ENCODE data around the gene MROH8.

The MROH8 gene

DNA sequence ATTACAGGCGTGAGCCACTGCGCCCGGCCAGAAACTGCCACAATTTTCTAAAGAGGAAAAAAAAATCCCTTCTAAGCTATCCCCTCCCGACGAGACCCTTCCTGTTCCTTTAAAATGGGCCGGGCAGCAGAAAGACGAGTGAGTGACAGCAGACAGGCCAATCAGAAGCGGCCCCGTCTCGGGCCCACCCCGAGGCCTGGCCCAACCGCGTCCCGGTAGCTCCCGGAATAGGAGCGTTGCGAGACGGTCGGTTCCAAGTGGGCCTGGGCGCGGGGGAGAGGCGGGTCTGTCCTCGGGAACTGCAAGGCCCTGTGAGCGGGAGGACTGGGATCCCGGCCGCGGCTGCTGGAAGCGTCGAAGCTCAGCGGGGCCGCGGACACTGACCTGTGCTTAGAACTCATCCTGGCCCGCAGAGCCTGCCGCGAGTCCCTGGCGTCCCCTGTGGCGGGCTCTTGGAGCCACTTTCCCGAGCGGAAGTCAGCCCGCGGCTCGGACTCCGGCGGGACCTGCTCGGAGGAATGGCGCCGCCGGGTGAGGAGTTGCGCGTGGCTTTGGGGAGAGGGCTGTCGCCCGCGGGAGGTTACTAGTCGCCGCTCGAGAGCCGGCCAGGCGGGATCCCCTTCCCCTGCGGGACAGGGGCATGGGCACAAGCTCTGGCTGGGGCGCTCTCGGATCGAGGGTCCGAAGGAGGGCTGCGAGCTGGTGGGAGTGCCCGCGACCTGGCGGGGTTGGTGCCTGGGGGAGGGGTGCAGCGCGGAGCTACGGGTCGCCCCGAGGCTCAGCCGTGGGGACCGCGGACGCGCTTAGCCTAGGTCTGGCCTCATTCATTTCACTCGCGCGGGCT lies at the start of gene MROH8, which contains the start of gene RPN2:
TSS of gene MROH8 (minus strand) at position 710 of the 844 bp plus-strand sequence.
TSS of gene RPN2 (plus strand) at position 492 of the 844 bp plus-strand sequence. CDS start at position 519, 27 bp downstream.
- DNase-seq = peak; percentile 92

DNA sequence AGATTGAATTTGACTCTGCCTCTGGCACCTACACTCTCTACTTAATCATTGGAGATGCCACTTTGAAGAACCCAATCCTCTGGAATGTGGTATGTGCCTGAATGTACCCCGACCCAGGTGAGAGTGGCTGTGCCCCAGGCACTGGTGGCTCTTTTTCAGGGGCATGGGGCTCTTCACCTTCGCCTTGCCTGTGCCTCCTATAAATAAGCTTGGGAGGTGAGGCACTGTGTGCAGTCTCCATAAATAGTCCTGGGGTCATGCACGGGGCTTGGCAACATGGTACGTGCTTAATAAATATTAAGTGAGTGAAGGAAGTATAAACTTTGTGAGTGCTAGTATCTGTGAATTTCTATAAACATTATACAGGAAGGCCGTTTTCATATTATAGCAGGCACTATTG lies 49.3 kb upstream of the MROH8 start:
- no peak for DNase-seq

DNA sequence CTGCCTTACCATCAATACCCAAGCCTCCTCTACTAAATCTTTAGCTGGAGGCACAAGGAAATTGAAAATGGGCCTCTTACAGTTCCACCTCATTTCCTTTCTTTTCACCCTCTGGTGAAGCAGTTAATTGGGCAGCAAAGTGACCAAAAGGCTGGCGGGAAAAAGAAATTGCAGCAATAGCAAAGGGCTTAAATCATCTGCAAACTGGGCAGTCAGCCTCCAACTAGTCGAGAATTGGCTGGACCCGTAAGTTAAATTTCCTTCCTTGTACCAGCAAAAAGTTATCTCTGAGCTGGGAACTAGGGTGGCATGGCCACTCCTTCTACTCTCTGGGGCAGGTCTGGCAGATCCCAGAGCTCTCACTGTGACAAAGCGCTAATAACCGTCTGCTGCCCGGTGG lies 48.7 kb upstream of the MROH8 start:
- DNase-seq = no peak

DNA sequence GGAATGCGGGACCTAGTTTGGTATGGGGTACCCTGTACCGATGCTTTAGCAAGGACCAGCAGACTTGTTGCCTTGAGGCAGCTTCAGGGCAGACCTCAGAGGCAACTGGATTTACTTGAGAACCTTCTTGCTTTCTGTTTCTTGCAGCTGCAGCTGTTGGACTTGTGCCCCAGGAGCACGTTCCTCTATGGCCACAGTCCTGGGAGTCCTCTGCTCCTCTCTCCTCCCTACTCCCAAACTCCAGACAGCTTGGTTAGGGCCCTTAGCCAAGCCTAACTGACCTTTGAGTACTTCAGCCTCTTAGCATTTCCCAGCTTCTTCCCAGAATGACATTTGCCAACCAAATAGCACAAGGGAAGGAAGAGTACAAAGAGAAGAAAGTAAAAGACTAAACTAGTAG lies 47.5 kb upstream of the MROH8 start:
- no peak for DNase-seq

DNA sequence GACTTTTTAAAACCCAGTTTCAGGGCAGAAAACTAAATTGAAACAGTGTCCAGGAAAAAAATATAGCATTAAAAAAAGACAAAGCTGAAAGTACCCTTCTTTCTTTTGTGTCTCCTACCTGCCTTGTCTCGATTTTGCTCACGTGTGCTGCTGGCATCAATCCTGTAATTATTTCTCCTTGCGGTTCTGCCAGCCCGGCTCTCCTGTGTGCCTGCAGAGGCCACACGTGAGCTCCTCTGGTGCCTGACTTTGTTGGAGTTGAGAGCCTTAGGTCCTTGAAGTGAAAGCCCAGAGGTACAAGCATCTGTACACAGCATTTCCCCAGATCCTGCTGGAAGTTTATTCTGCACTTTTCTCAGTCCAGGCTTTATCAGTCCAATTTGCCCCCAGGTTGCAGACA lies 45.8 kb upstream of the MROH8 start:
- no peak for DNase-seq

DNA sequence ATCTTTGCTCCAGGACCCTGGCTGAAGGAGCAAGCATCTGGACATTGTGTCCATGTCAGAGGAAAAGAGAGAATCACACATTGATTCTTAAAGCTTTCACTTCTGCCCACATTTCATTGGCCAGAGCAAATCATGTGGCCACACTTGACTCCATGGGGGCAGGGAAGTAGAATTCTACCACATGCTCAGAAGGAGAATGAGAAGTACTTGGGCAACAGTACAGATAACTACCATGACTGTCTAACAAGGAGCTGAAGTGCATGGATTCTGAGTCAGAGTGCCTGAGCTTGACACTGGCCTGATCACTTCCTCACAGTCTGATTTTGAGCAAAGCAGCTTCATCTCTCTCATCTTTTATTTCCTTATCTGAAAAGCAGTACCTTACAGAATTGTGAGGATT lies 43.7 kb upstream of the MROH8 start:
- no peak for DNase-seq

DNA sequence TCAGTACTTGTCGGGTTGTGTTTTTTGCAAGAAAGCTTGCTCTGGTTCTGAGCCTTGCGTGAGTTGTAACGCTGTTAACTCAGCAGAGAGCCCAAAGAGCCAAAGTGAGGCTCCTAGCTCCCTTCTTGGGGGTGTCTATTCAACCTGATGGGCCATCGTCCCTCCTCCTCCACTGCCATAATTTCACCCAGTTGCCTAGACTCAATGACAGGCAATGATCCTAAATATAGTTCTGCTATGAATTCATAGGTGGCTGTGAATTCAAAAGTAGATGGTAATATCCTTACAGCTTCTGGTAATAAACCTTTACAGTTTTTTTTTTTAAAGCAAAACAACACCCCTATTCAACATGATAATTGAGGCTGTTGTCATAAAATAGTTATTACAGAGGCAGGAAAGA lies 42.7 kb upstream of the MROH8 start:
- DNase-seq = no peak

DNA sequence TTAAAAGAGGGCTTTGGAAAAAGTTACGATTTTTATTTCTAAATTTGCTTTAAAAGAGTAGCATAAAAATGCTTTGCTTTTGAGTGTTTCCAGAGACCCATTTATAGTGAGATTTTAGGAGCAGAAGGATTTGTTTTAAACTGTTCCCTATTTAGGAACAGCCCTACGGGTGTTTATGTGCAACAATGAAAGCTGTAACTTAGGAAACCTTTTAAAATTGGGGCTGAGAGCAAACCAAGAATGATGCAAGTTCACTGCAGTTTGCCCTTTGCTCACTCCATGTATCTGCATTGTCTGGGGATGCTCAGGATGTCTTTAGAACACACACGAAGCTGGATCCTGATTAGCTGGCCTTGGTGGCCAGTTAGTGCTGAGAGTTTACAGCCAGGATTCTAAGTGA lies 41.4 kb upstream of the MROH8 start:
- no peak for DNase-seq

DNA sequence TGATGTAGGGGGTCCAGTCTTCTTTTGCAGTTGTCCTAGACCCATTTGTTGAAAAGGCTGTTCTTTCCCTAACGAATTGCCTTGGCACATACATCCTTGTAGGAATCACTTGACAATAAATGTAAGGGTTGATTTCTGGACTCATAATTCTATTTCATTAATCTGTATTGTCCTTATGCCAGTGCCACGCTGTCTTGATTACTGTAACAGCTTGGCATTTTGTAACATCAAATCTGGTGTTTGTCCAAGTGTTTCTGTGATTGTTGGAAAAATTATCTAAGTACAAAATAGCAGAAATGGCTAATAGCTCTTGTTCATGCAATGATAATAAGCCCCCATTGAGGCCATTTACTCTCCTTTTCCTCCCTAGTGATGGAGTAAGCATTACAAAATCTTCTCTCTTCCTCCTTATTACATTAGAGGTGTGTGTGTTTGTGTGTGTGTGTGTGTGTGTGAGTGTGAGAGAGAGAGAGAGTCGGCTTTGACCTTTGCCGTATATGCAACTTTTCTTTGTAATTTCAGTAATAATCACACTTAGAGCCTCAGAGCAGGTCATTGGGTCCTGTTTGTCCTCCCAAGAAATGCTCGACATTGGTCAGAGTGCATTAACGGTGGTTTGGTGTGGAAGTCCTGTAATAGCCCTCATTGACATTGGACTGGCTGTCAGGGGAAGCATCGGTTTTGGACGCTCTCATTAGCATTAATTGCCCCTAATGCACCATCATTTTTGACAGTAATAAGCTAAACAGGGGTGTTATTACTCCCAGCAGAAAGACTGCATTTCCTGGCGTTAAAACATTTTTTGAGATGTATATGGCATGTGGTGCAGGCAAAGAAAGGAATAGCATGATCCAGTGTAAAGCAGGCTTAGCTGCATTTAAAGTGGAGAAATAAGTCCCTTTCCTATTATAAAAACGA lies 40.7 kb upstream of the MROH8 start:
- DNase-seq = no peak

DNA sequence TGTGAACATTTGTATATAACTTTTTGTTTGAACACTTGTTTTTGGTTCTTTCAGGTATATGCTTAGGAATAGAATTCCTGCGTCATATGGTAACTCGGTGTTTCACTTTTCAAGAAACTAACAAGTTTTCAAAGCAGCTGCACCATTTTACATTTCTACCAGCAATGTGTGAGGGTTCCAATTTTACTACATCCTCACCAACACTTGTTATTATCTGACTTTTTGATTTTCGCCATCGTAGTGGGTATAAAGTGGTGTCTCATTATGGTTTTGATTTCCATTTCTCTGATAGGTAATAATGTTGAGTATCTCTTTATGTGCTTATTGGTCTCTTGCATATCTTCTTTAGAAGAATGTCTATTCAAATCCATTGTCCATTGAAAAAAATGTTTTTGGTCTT lies 39.6 kb upstream of the MROH8 start:
- DNase-seq = no peak

DNA sequence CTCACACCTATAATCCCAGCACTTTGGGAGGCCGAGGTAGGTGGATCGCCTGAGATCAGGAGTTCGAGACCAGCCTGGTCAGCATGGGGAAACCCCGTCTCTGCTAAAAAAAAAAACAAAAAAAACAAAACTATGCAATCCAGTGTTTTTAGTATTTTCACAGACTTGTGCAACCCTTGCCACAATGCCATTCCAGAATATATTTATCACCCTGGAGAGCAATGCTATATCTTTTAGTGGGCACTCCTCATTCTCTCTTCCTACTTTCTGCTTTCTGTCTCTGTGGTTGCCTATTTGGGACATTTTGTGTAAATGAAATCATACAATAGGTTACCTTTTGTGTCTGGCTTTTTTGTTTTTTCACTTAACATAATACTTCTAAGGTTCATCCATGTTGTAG lies 39.1 kb upstream of the MROH8 start:
- DNase-seq = no peak

DNA sequence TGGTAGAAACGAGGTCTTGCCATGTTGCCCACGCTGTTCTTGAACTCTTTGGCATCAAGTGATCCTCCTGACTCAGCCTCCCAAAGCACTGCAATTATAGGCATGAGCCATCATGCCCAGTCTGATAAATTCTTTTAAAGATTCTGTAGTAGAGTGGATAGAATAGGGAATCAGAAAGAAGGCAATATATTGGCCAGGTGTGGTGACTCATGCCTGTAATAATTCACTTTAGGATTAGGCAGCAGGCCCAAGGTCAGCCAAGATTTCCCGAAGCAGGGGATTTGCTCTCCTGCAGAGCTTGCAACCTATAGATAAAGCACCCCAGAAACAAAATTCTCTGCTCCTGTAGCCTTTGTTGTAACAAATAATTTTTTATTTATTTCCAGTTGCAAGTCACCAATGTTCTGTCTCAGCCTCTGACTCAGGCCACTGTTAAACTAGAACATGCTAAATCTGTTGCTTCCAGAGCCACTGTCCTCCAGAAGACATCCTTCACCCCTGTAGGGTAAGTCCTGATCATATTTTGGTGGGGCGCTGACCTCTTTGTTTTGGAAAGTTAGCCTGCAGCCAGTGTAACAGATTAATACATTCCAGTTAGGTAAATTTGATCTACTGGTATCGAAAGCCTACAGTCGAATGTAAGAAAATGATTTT lies 30.4 kb upstream of the MROH8 start:
- no peak for DNase-seq

DNA sequence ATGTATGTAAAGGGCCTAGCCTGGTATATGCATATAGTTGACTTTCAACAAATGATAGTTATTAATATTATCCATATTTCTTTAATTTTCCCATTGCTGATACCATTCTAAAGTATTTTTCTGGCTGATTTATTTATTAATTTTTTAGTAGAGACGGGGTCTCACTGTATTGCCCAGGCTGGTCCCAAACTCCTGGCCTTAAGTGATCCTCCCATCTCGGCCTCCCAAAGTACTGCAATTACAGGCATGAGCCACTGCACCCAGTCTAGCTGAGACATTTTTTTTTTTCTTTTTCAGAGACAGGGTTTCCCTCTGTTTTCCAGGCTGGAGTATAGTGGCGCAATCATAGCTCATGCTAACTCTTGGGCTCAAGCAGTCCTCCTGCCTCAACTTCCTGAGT lies 29.8 kb upstream of the MROH8 start:
- DNase-seq = no peak

DNA sequence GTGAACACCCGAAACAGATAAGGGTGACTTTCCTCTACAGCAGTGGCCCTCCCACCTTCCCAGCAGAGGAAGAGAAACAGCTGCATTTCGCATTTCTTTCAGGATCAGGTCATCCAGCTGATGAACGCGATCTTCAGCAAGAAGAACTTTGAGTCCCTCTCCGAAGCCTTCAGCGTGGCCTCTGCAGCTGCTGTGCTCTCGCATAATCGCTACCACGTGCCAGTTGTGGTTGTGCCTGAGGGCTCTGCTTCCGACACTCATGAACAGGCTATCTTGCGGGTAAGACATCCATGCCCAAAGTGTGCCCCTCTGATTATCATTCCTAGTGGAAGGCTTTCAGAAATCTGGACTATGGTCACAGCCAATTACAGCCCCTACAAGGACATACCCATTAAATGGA lies 27.8 kb upstream of the MROH8 start:
- DNase-seq = no peak

DNA sequence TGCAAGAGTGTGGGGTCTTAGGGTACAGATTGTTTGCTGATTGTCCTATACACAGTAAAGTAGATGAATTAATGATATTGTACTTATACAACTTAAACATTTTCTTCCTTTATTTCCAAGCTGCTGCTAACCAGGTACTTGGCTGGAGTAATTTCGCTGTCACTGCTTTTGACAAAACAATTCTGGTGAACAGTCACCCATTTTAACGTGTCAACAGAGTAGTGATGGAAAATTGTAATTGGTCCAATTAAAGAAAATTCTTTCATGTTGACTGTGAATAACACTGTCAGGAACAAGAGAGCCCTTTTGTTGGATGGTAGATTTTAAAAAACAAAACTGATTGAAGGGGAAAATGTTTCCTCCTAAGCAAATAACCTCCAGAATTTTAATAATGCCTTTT lies 26.4 kb upstream of the MROH8 start:
- DNase-seq = no peak

DNA sequence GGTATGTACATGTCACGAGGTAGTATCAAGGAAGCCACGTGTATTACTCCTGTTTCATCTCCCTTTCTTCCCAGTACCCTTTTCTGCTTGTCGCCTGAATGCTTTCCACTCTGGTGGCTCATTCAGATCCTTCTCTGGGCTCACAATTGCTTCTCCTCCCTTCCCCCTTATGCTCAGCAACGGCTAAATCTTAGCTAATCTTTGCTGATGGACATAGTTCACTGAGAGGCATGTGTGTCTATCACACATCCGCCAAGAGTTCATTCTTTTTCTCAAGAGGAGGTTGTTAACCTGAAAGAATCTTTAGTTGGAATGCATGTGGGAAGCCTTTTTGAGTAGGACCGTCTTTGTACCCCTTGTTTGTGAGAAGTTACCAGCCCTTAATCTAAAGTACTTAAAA lies 25.8 kb upstream of the MROH8 start:
- DNase-seq = no peak

DNA sequence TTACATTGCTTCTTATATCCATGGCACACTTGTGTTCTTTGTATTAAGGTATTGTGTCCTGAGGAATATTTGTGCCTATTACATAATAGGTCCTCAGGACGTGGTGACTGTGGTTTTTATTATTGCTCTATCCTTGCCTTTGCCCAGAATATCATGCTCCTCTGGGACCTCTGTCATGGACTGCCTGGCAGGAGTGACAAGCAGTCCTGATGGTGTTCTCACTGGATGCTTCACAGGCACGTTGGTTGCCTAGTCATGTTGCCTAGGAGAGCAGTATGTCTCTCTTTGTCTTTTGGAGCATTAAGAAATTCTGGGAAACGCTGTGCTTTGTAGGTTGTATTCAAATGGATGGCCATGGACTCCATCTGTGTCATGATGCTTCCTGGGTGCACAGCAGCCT lies 24.7 kb upstream of the MROH8 start:
- no peak for DNase-seq

DNA sequence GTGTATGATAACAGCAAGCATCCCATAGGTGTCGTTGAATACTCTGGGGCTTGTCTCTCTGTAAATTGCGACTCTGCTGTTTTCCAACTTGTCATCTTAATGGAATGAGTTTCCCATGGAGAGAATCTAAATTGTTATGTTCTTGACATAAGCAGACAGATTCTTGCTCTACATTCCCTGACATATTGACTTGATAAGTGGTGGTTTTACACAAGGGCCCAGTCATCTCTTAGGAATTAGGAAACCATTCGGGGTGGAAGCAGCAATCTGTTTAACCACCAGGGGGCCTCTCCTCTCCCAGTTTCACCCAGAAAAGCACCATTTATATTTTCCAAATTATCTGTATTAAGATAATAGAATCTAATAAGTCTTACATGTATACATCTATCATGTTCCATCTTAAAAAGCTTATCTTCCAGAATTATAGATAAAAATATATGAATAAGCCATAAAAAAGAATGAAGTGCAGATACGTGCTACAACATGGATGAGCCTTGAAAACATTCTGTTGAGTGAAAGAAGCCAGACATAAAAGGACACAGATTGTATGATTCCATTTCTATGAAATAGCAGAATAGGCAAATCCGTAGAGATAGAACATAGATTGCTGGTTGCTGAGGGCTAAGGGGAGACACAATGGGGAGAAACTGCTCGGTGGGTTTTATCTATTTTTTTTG lies 23.1 kb upstream of the MROH8 start:
- peak; percentile 23 for DNase-seq

DNA sequence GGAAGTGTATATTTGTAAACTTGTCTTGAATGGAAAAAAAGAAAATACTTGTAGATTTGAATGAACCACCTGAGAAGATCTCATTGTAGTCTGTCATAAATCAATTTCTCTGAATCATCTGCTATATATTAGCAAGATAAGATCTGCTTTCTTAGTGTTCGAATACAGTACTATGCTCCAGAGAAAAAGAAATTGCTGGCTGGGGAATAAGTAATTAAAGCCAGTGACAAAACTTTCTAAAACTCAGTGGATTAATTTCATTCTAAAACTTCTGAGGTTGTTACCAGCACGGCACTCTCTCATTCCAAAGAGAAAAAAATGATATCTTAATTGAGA lies 22.4 kb upstream of the MROH8 start:
- DNase-seq = no peak

DNA sequence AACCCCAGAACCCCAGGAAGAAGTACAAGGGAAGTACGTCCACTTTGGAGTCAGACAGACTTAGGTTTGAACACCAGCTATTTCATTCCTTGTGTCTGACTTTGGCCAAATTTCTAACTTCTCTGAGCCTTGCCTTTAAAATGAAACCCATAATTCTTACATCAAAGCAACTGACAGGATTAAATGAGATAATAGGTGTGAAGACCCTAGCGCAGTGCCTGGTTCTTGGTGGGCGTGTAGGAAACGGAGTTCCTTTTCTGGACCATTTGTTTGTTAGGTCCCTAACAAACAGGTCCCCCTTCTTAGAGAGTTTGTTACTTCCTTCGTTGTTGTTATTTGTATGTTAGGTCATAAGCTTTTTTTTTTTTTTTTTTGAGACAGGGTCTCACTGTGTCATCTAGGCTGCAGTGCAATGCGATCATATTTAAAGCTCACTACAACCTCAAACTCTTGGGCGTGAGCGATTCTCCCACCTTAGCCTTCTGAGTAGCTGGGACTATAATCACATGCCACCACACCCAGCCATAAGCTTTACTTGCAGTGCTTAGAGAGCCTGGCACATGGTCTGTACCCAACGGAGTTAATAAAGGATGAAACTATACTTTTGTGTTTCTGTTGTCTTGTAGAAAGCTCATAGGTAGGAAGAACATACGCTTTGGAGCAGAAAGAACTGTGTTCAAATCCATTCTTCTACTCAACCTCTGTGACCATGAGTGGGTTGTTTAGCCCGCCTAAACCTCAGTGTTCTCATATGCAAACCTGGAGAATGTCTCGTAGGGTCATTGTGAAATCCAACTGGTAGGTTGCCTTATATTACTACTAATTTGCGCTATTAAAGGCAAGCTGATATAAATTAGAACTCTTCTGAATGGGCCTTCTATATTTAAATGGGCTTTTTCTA lies 21.8 kb upstream of the MROH8 start:
- DNase-seq = no peak

DNA sequence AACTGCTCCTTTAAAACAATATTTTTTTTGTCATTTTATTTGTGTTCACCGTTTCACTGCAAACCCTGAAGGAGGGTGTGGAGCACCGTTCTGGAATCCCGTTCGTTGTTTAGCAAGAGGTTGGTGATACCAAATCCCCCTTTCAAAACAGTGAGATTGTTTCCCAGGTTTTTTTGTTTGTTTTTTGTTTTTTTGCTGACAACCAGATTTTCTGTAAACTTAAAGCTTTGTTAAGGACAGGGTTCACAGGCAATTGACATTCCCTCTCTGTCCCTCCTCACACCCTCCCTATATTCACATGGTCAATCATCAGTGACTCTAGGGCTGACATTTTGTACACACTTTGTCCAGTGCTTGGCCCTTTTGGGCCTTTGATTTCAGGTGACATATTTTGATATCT lies 21.0 kb upstream of the MROH8 start:
- DNase-seq = no peak

Data from NCI-H187 treated with DMSO at 0.1 percent for 48 hours (cell line).